HL-60 (cell line): ENCODE results near the gene RTN3.

Source experiments
- TF ChIP-seq, protein P1 (sequence below): IDR thresholded peaks from one replicate; pipeline ENCODE4 v1.5.1; 2011; ENCODE audit warnings: low read length, control low read depth, inconsistent platforms; ENCODE audit not compliant: insufficient read depth
- TF ChIP-seq, protein P2 (sequence below): IDR thresholded peaks from 2 replicates; pipeline ENCODE4 v1.6.1; 2012; ENCODE audit warnings: low read depth; ENCODE audit not compliant: insufficient replicate concordance

DNA sequence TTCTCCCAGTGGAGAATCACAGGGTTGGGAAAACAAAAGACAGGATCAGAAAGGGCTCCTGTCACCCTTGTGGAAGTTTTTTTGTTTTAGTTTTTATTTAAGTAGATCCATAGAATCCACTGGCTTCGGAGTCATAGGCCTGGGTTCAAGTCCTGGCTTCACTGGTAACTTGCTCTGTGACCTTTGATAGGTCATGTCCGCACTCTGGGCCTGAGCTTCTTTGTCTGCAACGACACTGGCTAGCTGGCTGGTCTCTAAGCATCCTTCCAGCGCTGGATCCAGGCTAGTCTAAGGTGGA, 85.9 kb downstream of the RTN3 start:
- TF ChIP-seq, protein P1, sequence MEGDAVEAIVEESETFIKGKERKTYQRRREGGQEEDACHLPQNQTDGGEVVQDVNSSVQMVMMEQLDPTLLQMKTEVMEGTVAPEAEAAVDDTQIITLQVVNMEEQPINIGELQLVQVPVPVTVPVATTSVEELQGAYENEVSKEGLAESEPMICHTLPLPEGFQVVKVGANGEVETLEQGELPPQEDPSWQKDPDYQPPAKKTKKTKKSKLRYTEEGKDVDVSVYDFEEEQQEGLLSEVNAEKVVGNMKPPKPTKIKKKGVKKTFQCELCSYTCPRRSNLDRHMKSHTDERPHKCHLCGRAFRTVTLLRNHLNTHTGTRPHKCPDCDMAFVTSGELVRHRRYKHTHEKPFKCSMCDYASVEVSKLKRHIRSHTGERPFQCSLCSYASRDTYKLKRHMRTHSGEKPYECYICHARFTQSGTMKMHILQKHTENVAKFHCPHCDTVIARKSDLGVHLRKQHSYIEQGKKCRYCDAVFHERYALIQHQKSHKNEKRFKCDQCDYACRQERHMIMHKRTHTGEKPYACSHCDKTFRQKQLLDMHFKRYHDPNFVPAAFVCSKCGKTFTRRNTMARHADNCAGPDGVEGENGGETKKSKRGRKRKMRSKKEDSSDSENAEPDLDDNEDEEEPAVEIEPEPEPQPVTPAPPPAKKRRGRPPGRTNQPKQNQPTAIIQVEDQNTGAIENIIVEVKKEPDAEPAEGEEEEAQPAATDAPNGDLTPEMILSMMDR, result no peak
- TF ChIP-seq, protein P2, sequence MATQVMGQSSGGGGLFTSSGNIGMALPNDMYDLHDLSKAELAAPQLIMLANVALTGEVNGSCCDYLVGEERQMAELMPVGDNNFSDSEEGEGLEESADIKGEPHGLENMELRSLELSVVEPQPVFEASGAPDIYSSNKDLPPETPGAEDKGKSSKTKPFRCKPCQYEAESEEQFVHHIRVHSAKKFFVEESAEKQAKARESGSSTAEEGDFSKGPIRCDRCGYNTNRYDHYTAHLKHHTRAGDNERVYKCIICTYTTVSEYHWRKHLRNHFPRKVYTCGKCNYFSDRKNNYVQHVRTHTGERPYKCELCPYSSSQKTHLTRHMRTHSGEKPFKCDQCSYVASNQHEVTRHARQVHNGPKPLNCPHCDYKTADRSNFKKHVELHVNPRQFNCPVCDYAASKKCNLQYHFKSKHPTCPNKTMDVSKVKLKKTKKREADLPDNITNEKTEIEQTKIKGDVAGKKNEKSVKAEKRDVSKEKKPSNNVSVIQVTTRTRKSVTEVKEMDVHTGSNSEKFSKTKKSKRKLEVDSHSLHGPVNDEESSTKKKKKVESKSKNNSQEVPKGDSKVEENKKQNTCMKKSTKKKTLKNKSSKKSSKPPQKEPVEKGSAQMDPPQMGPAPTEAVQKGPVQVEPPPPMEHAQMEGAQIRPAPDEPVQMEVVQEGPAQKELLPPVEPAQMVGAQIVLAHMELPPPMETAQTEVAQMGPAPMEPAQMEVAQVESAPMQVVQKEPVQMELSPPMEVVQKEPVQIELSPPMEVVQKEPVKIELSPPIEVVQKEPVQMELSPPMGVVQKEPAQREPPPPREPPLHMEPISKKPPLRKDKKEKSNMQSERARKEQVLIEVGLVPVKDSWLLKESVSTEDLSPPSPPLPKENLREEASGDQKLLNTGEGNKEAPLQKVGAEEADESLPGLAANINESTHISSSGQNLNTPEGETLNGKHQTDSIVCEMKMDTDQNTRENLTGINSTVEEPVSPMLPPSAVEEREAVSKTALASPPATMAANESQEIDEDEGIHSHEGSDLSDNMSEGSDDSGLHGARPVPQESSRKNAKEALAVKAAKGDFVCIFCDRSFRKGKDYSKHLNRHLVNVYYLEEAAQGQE, result no peak
